K562 treated with DMSO at 1 percent for 24 hours (cell line): ENCODE results near the gene SLC66A3. TPM values are rescaled to one million over a fixed set of nuclear protein-coding genes. Genes with fewer than 3 reads are reported as not detected.

Source experiments
- total RNA-seq: library from RNA; unstranded; fragments of 300-600 nt; gene quantifications from 2 replicates; pipeline ENCODE4 v1.2.3, GENCODE V29; 2022; ENCODE audit warnings: low read depth; ENCODE audit not compliant: insufficient read depth

The SLC66A3 gene
- 7.9 and 11.6 TPM in 2 replicates for total RNA-seq

DNA sequence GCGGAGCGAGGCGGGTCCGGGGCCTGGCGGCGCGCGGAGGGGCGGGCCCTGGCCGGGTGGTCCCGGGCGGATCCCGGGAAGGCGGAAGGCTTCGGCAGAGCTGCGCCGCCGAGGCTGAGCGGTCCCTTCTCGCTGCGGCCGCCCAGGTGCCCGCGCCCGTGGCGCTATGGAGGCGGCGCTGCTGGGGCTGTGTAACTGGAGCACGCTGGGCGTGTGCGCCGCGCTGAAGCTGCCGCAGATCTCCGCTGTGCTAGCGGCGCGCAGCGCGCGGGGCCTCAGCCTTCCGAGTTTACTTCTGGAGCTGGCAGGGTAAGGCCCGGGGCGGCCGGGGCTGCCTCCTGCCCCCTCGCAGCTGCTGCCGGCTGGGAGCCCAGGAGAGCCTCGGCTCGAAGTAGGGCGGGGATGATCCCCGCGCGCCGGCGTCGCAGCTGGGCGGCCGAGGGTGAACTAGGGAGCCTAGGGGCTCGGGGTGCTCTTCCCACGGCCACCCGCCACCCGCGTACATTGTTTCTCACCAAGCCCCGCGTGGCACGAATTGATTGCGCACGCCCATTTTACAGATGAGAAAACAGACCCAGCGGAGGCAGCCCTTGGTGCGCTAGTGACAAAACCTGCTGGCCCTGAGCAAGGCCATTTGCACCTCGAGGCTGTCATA is at the start of gene SLC66A3:
Gene SLC66A3, plus strand, starts transcription at position 87 of the 655 bp plus-strand sequence. Its CDS starts 80 bp downstream, at position 167.

Other genes with a start within 250 kb of the SLC66A3 start
- gene KCNF1, start 243.5 kb upstream of the SLC66A3 start, total RNA-seq, result not detected in 2 replicates
- 6.9 and 8.9 TPM in 2 replicates for gene ROCK2, start 189.2 kb downstream of the SLC66A3 start, total RNA-seq